ENCODE results near the gene PCNP.
"Not testable (repeated sequence)": the region's sequence is repeated elsewhere in the genome, so short reads cannot be mapped to it uniquely, and the experiment has no call there.

The PCNP gene

GRCh38 chr3:101634591-101635196, 60.7 kb downstream of the PCNP start:
- no peak for FAIRE-seq

- FAIRE-seq: no peak
Measured at GRCh38 chr3:101635345-101635744, 61.4 kb downstream of the PCNP start.

- FAIRE-seq: no peak
Measured at GRCh38 chr3:101635954-101636798, 62.2 kb downstream of the PCNP start.

- FAIRE-seq: no peak
Measured at GRCh38 chr3:101637451-101637850, 63.5 kb downstream of the PCNP start.

- no peak for FAIRE-seq
Measured at GRCh38 chr3:101638261-101638745, 64.3 kb downstream of the PCNP start.

- no peak for FAIRE-seq
Measured at GRCh38 chr3:101639280-101639963, 65.4 kb downstream of the PCNP start.

DNA sequence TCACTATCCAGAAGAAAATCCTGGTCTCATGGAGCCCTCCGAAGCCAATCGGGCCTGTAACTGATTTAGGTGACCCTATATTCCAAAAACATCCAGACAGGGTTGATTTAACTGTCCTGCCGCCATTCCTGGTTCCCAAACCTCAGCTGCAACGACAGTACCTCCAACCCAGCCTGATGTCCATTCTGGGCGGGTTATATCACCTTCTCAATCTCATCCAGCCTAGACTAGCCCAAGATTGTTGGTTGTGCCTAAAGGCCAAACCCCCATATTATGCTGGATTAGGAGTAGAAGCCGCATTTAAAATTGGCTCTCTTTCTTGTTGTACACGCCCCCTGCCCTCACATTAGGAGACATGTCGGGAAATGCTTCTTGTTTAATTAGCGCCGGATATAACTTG, 66.3 kb downstream of the PCNP start:
- FAIRE-seq: no peak

DNA sequence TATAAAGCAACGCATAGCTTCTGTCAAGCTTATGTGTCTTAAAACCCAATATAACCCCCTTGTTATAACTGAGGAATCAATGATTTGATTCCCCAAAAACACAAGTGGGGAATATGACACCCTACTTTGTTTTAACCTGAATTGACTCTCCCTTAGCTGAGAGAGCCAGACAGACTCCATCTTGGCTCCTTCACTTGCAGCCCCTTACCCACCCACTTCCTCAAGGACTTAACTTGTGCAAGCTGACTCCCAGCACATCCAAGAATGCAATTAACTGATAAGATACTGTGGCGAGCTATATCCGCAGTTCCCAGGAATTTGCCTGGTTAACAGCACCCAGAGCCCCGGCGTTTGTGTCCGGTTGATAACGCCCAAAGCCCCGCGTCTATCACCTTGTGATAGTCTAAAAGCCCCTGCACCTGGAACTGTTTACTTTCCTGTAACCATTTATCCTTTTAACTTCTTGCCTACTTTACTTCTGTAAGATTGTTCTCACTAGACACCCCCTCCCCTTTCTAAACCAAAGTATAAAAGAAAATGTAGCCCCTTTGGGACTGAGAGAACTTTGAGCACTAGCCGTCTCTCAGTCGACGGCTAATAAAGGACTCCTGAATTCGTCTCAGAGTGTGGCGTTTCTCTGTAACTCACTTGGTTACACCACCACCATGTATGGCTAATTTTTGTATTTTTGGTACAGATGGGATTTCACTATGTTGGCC, 67.6 kb downstream of the PCNP start:
- FAIRE-seq: not testable (repeated sequence)

GRCh38 chr3:101642441-101642840, 68.5 kb downstream of the PCNP start:
- no peak for FAIRE-seq

GRCh38 chr3:101643009-101643844, 69.2 kb downstream of the PCNP start:
- no peak for FAIRE-seq

Measured in endometrium (tissue), 2 donors.